ENCODE measurements around the gene SCG2. TPM values are rescaled to one million over a fixed set of nuclear protein-coding genes. Genes with fewer than 3 reads are reported as not detected.
A peak's percentile ranks its signal among the peaks of the same experiment; 100 is the strongest.

Gene SCG2
- total RNA-seq, 1 experiment from 2014 or later: 19.8 TPM

GRCh38 chr2:223591596-223591995 lies 10.6 kb downstream of the SCG2 start:
- Histone ChIP-seq H3K9ac (ENCODE audit: low read length) (no peak overlapping the region), H4K20me1 (ENCODE audit: insufficient read depth) (no peaks in the 10 kb centered on the region), H3K27me3 (ENCODE audit: insufficient read depth, low read length) (no peaks in the 10 kb centered on the region), H3K9me2 (ENCODE audit: insufficient read depth) (no peaks in the 10 kb centered on the region; the same call in 1 of the 2 replicates), H3K4me2 (ENCODE audit: low read length) (peak overlapping the region; percentile 1), H3K9me3 (ENCODE audit: control insufficient read depth in 1 of 2, insufficient read depth in 1 of 2, low read depth in 1 of 2, low read length in 2 of 2) (no peaks in the 10 kb centered on the region), H2AFZ (ENCODE audit: low read depth, low read length, poor library complexity, severe bottlenecking) (no peak overlapping the region), H3K27ac (ENCODE audit: low read depth, low read length) (no peak overlapping the region), H3K79me2 (ENCODE audit: insufficient read depth, low read length) (no peaks in the 10 kb centered on the region), H3K36me3 (ENCODE audit: control insufficient read depth in 1 of 2, insufficient read depth in 2 of 2, low read length in 2 of 2) (no peaks in the 10 kb centered on the region), H3K4me3 (replicated peaks in 1 of 2; ENCODE audit: low read depth in 1 of 2, low read length in 2 of 2) (no peak overlapping the region), H3K4me1 (ENCODE audit: control insufficient read depth in 1 of 2, insufficient read depth in 2 of 2, low read length in 2 of 2) (peaks cover 8 to 30% of the 10 kb centered on the region in 2 experiments; a peak in 3 of 4 replicates)
- no peak for ATAC-seq
- no peak for TF ChIP-seq ZNF274 (IDR thresholded peaks at IDR 0.05; ENCODE audit: low read depth, low read length)
- TF ChIP-seq FOSL1 (IDR thresholded peaks at IDR 0.05; ENCODE audit: low read depth): peak; percentile 44; the same call in 1 of the 2 replicates
- TF ChIP-seq CTCF (IDR thresholded peaks at IDR 0.05 in 2 of 3, conservative IDR thresholded peaks at IDR 0.05 in 1 of 3; ENCODE audit: borderline replicate concordance in 1 of 3, insufficient read depth in 1 of 3, low read depth in 2 of 3, low read length in 2 of 3): no peak
- 0 out of 2 replicates have a peak, but pooled peaks have one; percentile 25 for TF ChIP-seq JUND (IDR thresholded peaks at IDR 0.05)
- DNase-seq (ENCODE audit: low read depth, low spot score): no peak
- RAD21 ChIA-PET (ENCODE audit: low non-redundant PET in 1 of 2, low total read pairs in 2 of 2, uncharacterized antibody in 2 of 2, unreplicated experiment in 2 of 2): no interaction called here
- CTCF ChIA-PET: no interaction called here
- no TSS peak for BruUV-seq (replicated peaks)
- intact Hi-C loops (cut with micrococcal nuclease): no loop called here
- POLR2A ChIA-PET: no interaction called here

- Histone ChIP-seq H3K9me3 (ENCODE audit: control insufficient read depth in 1 of 2, insufficient read depth in 1 of 2, low read depth in 1 of 2, low read length in 2 of 2) (no peaks in the 10 kb centered on the region), H3K9me2 (ENCODE audit: insufficient read depth) (no peaks in the 10 kb centered on the region), H3K27ac (ENCODE audit: low read depth, low read length) (no peak overlapping the region), H3K27me3 (ENCODE audit: insufficient read depth, low read length) (no peaks in the 10 kb centered on the region), H3K4me2 (ENCODE audit: low read length) (no peak overlapping the region), H3K9ac (ENCODE audit: low read length) (no peak overlapping the region), H4K20me1 (ENCODE audit: insufficient read depth) (no peaks in the 10 kb centered on the region), H3K36me3 (ENCODE audit: control insufficient read depth in 1 of 2, insufficient read depth in 2 of 2, low read length in 2 of 2) (no peaks in the 10 kb centered on the region), H3K4me3 (replicated peaks in 1 of 2; ENCODE audit: low read depth in 1 of 2, low read length in 2 of 2) (no peak overlapping the region), H3K79me2 (ENCODE audit: insufficient read depth, low read length) (no peaks in the 10 kb centered on the region), H2AFZ (ENCODE audit: low read depth, low read length, poor library complexity, severe bottlenecking) (no peak overlapping the region), H3K4me1 (ENCODE audit: control insufficient read depth in 1 of 2, insufficient read depth in 2 of 2, low read length in 2 of 2) (peaks cover 14 to 36% of the 10 kb centered on the region in 2 experiments; a peak in 3 of 4 replicates)
- CTCF ChIA-PET: no interaction called here
- ATAC-seq (no peak), DNase-seq (ENCODE audit: low read depth, low spot score) (no peak)
- intact Hi-C loops (cut with micrococcal nuclease): no loop called here
- RAD21 ChIA-PET (ENCODE audit: low non-redundant PET in 1 of 2, low total read pairs in 2 of 2, uncharacterized antibody in 2 of 2, unreplicated experiment in 2 of 2): no interaction called here
- no TSS peak for BruUV-seq (replicated peaks)
- POLR2A ChIA-PET: no interaction called here
- TF ChIP-seq POLR2A (IDR thresholded peaks at IDR 0.05; ENCODE audit: borderline replicate concordance, extremely low read depth, insufficient read depth, insufficient read length) (no peak), SP1 (IDR thresholded peaks at IDR 0.05; ENCODE audit: low read depth) (no peak), ELF1 (IDR thresholded peaks at IDR 0.05; ENCODE audit: borderline replicate concordance, low read depth) (no peak), SIN3A (IDR thresholded peaks at IDR 0.05; ENCODE audit: low read depth) (no peak), CTCF (IDR thresholded peaks at IDR 0.05 in 2 of 3, conservative IDR thresholded peaks at IDR 0.05 in 1 of 3; ENCODE audit: borderline replicate concordance in 1 of 3, insufficient read depth in 1 of 3, low read depth in 2 of 3, low read length in 2 of 3) (no peak), REST (IDR thresholded peaks at IDR 0.05; ENCODE audit: low read depth) (no peak), ZFX (IDR thresholded peaks at IDR 0.05) (no peak), JUND (IDR thresholded peaks at IDR 0.05) (no peak)
These were observed 11.2 kb downstream of the SCG2 start for GRCh38 chr2:223590964-223591363.
